HG03460 (cell line): Measurements from ENCODE around the gene TTC16.
A peak's percentile ranks its signal among the peaks of the same experiment; 100 is the strongest.

ENCODE experiments used
- ATAC-seq: cut with Tn5 transposase; IDR thresholded peaks from one replicate; pipeline ENCODE4 v1.9.1; 2021; ENCODE audit not compliant: unreplicated experiment

TTC16 gene, protein sequence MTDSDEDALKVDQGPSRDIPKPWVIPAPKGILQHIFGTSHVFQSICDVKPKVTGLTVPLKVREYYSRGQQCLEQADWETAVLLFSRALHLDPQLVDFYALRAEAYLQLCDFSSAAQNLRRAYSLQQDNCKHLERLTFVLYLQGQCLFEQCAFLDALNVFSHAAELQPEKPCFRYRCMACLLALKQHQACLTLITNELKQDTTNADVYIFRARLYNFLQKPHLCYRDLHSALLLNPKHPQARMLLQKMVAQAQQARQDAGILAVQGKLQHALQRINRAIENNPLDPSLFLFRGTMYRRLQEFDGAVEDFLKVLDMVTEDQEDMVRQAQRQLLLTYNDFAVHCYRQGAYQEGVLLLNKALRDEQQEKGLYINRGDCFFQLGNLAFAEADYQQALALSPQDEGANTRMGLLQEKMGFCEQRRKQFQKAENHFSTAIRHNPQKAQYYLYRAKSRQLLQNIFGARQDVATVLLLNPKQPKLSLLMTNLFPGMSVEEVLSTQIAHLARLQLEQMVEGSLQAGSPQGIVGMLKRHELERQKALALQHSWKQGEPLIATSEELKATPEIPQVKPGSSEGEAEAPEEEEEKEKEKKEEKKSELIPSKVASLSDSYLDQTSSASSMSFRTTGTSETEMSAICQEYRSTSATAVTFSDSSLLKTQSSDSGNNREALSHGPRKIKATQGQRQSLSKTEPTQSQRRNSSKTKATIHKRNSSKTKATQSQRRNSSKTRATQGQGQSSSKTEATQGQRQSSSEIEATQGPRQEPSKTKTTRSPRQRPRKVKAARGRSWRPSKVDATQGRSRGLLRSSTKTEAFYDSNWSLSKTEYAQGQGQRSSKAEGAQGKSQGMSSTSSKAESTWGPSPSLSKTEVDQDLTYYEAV

DNA sequence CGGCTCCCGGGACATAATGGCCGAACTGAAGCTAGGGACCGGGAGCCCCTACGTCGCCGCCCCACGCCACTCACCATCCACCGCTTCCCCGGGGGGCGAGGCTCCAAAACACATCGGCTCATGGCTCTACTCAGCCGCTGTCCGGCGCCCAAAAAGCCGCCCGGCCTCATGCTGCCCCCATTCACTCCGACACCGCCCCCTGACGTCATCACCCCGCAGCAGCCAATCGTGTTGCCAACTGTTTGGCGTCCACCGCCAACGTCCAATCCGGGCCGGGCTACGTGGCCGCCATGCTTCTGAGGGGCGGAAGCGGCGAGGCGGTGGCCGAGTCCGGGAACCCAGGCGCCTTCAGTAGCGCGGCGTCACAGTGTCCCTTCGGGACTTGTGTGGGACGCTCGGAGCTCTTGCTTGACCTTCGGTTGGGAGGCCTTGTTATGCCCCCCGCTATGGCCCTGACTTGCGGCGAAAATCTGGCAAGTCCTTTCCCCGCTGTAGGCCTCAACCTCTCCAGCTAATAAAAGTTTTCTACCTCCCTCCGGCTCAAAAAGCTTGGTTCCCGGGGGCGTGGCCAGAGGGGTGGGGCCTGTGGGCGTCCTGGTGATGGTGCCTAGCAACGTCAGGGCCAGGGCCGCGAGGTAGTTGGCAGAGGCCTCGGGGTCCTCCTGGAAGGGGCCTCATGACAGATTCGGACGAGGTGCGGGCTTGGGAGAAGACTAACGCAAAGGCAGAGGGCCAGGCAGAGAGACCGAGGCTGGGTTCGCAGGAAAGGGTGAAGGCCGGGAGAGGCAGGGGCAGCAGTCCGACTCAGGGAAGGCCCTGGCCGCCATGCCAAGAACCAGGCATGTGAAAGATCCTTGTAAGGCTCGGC, at the start of gene TTC16, which contains the start of gene PTRH1:
Gene TTC16, plus strand, starts transcription at position 610 of the 868 bp plus-strand sequence. Its CDS starts 67 bp downstream, at position 677.
Gene PTRH1, minus strand, starts transcription at position 194 of the 868 bp plus-strand sequence. Its CDS starts 24 bp downstream, at position 170.
- ATAC-seq, result peak; percentile 88

DNA sequence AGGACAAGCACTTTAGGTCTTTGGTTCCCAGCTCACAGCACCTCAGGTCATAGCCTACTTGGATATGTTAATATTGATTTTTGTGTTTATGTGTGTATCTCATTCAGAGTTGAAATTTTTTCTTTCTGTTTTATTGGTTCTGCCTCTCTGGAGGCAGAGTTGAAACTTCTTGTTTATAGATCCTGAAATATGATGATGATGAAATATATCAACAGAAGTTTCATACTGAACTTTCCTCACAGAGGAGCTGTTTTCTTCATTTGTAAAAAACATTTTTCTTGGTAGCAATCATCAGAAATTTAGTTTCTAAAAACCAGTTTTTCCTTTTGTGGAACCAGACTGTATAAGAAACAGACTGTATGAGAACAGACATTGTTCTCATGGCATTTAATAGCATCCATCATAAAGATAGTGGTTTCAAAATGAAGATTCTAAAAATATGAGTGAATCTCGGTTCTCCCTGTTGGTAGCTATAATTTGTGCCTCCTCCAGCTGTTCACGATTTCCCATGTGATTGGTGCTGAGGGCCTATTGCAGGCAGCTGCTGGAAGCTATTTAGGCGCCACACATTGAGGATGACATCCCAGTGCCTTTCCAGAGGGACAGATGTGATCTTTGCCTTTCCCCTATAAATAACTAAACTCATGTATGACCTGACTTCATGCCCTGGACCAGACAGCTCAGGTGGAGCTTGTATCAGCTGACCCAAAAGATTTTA, 48.6 kb upstream of the TTC16 start:
- ATAC-seq, result no peak

DNA sequence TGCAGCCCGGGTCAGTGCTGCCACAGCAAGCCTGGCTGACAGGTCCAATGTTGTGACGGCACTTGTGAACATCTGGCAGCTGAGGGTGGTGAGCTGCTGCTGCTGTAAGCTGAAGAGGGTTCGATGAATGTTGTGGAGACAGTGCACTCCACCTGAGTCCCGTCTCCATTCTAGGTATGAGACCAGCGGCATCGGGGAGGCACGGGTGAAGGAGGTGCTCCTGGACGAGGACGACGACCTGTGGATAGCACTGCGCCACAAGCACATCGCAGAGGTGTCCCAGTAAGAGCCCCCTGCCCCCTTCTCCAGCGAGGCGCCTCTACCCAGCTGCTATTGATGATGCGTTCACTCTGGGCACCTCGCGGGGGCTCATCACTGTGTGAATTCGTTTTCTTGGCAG, 48.0 kb upstream of the TTC16 start:
- ATAC-seq, result no peak

DNA sequence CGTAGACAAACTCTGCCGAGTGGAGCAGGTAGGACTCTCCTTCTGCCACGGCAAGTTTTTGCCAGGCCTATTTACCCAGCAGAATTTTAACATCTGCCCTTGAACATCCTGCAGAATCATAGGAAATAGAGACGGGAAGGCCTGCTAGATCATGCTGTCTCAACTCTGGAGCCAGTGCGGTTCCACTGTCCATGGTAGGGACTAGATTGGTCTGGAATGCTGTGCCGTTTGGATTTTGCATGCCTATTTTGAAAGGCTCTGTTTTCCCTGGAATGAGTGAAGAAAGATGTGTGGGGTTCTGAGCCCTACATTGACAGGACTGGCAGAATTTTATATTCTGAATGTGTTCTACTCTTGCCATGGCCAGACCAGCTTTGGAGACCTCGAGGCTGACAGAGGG, 42.6 kb upstream of the TTC16 start:
- no peak for ATAC-seq

DNA sequence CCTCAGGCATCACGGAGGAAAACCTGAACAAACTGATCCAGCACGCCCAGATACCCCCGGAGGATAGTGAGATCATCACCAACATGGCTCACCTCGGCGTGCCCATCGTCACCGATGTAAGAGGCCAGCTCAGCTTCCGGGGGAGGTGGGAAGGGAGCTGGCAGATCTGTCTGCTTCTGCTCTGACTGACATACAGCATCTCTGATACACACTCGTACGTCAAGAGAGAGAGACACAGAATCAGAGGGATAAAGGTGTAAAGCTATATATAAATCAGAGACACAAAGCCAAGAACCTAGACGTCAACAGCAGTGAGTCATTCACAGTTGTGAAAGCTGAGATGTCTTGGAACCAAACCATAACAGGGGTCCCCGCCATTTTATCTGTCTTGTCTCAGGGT, 39.2 kb upstream of the TTC16 start:
- ATAC-seq, result no peak

DNA sequence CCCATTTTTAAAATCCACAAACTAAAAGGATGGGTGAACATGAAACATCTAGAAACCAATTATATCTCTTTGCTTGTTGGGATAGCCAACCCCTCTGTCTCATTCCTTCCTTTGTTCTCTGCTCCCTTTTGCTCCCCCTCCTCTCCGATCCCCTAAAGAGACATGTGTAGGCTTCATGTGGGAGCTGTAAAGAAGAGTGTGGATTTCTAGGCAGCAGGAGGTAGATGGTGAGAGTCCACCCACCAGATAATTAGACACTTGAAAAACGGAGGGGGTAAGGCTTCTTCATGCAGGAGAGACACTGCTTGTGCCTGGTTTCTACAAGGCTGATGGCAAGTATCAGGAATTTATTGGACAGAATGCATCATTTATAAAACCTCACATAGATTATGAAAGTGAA, 36.4 kb upstream of the TTC16 start:
- ATAC-seq, result no peak

DNA sequence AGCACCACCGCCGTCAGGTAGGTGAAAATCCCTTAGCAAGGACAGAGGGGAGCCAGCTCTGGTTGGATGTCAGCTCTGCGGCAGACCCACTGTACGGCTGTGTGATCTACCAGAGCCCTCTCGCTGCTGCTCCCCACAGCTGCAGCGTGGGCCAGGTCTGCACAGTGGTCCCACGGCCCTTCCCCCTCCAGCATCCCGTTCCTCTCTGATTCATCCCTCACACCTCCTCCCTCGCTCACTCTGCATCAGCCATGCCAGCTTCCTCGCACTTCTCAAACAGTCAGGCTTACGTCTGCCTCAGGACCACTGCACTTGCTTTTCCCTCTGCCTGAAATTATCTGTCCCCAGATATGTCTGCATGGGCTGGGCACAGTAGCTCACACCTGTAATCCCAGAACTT, 35.7 kb upstream of the TTC16 start:
- ATAC-seq, result no peak

DNA sequence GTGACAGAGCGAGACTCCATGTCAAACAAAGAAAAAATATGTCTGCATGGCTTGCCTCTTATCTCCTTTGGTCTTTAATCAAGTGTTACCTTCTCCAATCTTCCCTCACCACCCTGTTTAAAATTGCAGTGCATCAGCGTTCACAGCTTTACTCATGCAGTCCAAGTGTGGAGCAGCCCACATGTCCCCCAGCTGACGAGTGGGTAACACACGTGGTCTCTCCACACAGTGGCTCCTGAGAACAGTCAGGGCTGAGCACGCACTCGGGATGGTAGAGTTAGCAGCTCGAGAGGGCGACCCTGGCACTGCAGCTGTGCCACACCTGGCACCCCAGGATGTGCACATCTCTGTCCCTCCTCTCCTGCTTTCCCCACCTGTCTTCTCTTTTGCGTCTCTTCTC, 35.0 kb upstream of the TTC16 start:
- ATAC-seq, result no peak

DNA sequence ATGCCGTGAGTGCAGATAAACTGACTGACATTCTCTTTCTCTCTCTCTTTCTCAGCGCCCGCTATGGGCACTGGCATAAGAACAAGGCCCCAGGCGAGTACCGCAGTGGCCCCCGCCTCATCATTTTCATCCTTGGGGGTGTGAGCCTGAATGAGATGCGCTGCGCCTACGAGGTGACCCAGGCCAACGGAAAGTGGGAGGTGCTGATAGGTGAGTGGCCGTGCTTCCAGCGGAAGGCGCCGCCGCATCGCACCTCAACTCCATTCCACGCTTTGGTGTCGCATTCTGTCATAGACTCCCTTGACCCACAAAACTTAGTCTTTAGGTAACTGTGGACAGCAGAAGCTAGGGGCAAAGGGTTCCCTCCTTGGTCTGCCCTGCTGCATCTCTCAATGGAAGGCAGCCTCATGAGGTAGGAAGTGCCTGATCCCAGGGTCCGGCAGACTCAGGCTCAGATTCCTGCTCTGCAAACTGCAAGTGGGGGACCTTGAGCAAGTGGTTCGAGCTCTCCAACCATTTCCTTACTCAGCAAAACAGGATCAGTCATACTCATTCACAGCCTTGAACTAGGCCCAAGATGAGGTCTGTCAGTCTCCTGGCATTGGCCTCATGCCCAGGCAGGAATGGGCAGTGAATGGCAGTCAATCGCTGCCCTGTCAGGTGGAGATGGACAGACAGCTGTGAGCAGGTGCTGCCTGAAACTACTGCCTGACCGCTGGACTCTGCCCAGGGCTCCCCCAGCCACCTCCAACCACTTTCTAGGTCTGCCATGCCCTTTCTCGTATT, 33.3 kb upstream of the TTC16 start:
- no peak for ATAC-seq

DNA sequence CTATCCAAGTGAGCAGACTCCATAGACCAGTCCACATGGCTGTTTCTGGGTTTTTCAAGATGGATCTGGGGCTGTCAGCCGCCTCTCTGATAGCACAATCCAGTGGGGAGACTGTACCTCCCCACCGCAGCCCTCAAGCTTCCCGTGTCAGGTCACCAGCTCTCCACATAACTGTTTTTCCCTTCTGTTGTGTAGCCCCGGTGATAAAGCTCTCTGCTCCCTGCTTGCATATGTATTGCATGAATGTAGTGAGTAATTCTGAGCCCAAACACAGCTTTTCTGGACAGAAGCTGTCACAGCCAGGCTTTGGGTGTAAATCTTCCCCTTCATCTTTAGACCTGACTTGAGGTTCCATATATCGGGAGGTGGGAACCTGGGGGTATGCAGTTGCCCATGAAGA, 32.2 kb upstream of the TTC16 start:
- no peak for ATAC-seq

DNA sequence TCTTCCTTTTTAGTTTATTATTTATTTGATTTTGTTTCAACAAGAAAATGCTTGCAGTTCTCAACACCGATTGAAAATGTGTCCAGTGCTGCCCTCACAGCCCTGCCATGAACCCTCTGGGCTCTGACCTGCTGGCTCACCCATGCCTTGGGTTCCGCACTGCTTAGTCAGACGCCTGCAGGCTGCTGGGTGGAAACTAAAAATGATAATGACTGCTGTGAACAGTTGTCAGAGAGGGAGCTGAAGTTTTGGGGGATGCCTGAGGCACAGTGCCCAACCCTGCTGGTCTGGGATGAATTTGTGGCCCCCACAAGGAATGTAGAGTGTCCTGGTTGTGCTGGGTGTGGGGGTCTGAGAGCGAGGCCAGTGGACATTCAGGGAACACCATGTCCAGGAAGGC, 31.3 kb upstream of the TTC16 start:
- ATAC-seq, result no peak

DNA sequence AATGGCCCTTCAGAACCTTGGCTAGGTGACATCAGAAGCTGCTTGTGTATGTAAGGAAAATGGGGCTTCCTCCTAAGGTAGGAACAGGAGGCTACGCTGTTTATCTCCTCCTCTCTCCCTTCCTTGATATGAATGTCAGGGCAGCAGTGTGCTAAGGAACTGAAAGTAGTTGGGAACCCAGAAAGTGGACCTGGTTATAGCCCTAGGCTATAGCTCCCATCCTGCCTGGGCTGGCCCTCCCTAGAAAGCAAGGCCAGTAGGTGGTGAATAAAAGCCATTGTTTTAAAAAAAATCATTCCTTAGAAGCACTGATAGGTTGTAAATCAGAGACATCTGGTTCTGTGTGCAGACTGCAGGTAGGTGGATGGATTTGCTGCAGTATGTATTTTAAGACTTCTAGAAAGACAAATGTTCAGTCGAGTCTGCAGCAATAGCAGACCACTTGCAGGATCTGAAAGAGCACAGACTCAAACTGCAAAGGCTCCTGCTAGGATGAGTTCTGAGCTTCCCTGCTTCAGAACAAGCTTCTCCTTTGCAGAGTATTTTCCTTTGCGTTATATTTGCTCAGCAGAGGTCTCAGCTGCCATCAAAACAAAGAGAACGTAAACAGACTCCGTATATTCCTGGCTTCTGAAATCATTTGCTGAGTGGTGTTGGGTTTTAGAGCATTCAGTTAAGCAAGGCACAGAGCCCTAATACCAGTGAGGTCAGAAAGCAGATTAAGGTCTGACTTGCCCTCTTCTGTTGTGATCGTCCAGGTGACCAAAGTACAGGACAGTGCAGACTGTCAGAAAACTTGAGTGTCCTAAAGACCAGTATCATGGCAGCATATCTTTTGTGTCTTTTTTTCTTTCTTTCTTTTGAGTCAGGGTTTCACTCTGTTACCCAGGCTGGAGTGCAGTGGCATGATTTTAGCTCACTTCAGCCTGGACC, 29.2 kb upstream of the TTC16 start:
- no peak for ATAC-seq

DNA sequence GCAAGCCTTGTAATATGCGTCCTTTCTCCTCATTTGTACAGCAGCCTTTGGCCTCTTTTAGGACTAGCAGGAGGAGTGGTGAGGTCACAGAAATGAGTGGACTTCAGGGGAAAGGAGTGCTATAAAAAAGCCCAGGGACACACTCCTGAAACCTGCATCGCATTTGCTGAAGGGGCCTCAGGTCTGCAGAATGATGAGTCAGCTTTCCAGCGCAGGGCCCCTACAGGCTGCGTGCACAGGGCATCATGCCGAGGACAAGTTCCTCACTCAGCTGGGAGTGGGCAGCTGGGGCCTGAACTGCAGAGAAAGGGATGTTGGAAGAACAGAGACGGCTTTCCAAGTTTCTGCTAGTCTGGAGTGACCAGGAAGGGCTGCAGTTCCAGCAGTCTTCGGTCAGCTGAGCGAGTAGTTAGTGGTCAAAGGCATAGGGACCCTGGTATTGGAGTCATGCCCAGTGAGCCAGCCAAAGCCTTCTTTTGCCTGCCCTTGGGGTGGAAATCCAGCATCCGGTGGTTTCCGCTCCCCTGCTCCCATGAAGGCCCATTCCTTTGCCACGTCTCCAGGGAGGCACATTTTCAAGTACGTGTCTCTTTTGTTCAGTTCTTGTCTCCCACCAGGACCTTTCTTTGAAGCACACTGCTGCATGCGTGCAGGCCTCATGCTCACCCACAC, 26.4 kb upstream of the TTC16 start:
- ATAC-seq, result no peak

DNA sequence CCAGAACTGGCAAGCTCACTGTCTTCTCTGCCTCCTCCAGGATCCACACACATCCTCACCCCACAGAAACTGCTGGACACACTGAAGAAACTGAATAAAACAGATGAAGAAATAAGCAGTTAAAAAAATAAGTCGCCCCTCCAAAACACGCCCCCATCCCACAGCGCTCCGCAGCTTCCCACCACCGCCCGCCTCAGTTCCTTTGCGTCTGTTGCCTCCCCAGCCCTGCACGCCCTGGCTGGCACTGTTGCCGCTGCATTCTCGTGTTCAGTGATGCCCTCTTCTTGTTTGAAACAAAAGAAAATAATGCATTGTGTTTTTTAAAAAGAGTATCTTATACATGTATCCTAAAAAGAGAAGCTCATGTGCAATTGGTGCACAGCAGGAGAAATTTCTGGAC, 25.1 kb upstream of the TTC16 start:
- ATAC-seq, result no peak

DNA sequence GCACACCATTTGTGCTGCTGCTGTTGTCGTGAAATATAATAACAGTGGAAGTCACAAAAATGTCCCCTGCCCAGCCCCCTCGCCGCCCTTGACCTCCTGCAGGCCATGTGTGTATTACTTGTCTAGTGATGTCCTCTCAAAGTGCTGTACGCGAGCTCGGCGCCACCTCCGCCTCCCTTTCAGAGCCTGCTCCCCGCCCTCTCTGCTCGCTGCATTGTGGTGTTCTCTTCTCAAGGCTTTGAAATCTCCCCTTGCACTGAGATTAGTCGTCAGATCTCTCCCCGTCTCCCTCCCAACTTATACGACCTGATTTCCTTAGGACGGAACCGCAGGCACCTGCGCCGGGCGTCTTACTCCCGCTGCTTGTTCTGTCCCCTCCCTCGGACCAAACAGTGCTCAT, 23.8 kb upstream of the TTC16 start:
- ATAC-seq, result no peak

DNA sequence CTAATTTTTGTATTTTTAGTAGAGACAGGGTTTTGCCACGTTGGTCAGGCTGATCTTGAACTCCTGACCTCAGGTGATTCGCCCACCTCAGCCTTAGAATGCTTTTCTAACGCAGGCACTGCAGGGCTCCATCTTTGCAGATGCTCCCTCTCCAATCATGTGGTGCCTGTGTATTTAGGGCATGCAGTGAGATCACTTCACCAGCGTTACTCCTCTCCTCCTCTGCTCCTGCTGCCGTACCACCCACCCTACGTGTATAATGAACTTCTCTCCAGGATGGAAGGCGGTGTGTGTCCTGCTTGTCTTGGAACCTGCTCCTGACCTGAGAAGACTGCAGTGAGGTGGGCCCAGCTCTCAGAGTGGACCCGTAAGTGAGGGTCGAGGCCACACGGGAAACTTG, 22.7 kb upstream of the TTC16 start:
- ATAC-seq, result no peak

DNA sequence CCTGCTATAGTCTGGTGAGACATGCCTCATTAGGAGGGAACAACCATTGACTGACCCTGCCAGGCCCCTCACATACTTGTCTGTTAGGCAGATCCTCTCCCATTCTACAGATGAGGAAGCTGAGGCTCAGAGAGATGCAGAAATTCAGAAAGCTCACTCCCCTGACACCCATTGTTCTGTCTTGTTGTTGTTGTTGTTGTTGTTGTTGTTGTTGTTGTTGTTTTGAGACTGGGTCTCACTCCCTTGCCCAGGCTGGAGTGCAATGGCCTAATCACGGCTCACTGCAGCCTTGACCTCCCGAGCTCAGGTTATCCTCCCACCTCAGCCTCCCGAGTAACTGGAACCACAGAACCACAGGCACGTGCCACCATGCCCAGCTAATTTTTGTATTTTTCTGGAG, 22.2 kb upstream of the TTC16 start:
- ATAC-seq, result no peak
